ENCODE data around the gene PSMD3. TPM values are rescaled to one million over a fixed set of nuclear protein-coding genes. Genes with fewer than 3 reads are reported as not detected.

The PSMD3 gene
- total RNA-seq, 3 donors from 2014 or later = 276 to 288 (median 280) TPM

DNA sequence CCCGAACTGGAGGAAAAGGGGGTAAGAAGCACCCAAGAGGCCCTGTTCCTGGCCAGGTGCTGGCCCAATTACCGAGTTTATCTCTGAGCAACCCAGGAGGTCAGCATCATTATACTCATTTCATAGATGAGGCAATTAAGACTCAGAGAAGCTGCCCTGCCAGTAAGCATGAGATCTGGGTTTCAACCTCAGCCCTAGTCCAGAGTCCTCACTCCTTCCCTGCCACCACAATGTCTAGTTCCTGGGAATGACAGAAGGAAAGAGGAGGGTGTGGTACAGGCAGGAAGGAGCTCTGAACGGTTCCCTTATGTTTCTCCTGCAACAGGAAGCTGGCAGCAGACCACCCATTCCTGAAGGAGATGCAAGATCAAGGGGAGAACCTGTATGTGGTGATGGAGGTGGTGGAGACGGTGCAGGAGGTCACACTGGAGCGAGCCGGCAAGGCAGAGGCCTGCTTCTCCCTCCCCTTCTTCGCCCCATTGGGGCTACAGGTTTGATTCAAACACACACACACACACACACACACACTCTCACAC lies 10.4 kb upstream of the PSMD3 start:
- Mint-ChIP-seq H3K36me3 (ENCODE audit: insufficient read depth) (no peaks in the 10 kb centered on the region), H3K9me3 (no peaks in the 10 kb centered on the region), H3K4me1 (ENCODE audit: low read depth) (peaks cover 5% of the 10 kb centered on the region), H3K27me3 (ENCODE audit: low read depth) (peaks cover 15% of the 10 kb centered on the region), H3K4me3 (no peak overlapping the region)
- no peak for DNase-seq
- ATAC-seq = no peak

DNA sequence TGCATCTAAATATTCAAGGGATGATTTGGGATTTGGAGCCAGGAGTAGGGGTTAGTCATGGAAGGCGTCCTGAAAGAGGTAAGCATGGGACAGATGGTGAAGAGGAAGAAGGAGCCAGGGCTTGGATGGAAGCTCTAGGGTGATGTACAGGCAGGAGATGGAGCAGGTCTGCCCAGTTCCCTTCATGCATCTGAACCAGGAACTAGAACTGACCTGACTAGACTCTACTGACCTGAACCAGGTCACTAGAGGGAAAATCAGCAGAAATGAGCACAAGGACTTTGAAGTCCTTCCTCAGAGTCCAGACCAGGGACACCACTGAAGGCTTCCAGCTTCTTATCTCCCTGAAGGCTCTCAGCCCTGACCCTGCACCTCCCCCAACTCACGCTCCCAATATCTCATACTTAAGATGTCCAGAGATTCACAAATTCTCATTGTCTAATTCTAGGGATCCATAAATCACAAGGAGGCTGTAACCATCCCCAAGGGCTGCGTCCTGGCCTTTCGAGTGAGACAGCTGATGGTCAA lies 9.5 kb upstream of the PSMD3 start:
- DNase-seq (no peak), ATAC-seq (no peak)
- Mint-ChIP-seq H3K4me1 (ENCODE audit: low read depth) (peaks cover 5% of the 10 kb centered on the region), H3K27me3 (ENCODE audit: low read depth) (peaks cover 15% of the 10 kb centered on the region), H3K4me3 (no peak overlapping the region), H3K9me3 (no peaks in the 10 kb centered on the region), H3K36me3 (ENCODE audit: insufficient read depth) (no peaks in the 10 kb centered on the region)

DNA sequence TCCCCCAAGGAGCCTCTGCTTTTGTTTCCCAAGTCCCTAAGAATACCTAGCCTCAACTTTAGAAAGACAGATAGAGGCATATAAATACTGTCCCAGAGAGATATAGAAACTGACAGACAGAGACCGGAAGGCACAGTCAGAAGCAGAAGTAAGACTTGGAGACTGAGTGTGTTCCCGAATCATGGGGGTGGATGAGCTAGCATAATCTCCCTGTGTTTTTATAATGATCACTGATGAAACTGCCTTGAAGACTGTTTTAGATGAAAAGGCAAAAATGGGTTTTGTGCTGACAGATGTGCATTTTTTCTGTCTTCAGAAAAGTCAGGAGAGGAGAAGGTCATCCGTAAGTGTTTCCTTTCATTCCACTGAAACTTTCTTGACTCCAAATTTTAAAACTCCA lies 8.3 kb upstream of the PSMD3 start:
- Mint-ChIP-seq H3K27me3 (ENCODE audit: low read depth) (peaks cover 14% of the 10 kb centered on the region), H3K4me3 (no peak overlapping the region), H3K9me3 (no peaks in the 10 kb centered on the region), H3K4me1 (ENCODE audit: low read depth) (peaks cover under 1% of the 10 kb centered on the region), H3K36me3 (ENCODE audit: insufficient read depth) (no peaks in the 10 kb centered on the region)
- DNase-seq = no peak
- ATAC-seq = no peak

DNA sequence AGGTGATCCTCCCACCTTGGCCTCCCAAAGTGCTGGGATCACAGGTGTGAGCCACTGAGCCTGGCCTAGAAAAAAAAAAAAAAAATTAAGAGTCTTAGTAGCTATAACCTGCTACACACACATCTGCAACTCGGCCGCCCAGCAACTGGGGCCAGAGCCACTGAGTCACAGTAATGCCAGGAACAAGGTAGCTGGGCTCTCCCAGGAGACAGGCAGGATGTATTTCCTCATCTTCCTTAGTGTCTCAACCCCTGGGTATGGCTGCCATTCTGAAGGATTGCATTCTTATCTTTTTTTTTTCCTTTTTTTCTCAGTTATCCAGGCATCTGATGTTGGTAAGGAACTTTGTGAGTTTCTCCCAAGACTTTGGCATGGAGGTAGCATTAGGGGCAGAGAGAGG lies 7.1 kb upstream of the PSMD3 start:
- no peak for ATAC-seq

GRCh38 chr17:39974433-39974832 lies 6.2 kb upstream of the PSMD3 start:
- Mint-ChIP-seq H3K9me3 (no peaks in the 10 kb centered on the region), H3K27me3 (ENCODE audit: low read depth) (peaks cover 13% of the 10 kb centered on the region), H3K4me3 (no peak overlapping the region), H3K36me3 (ENCODE audit: insufficient read depth) (no peaks in the 10 kb centered on the region), H3K4me1 (ENCODE audit: low read depth) (peaks cover 4% of the 10 kb centered on the region)
- no peak for DNase-seq
- ATAC-seq = no peak

More for the DNA sequence above, 7.1 kb upstream of the PSMD3 start:
- H3K4me1 Mint-ChIP-seq (ENCODE audit: low read depth) = no peaks in the 10 kb centered on the region
- no peak for DNase-seq
- peaks cover 13% of the 10 kb centered on the region for H3K27me3 Mint-ChIP-seq (ENCODE audit: low read depth)
- no peak overlapping the region for H3K4me3 Mint-ChIP-seq
- no peaks in the 10 kb centered on the region for H3K9me3 Mint-ChIP-seq
- no peaks in the 10 kb centered on the region for H3K36me3 Mint-ChIP-seq (ENCODE audit: insufficient read depth)

DNA sequence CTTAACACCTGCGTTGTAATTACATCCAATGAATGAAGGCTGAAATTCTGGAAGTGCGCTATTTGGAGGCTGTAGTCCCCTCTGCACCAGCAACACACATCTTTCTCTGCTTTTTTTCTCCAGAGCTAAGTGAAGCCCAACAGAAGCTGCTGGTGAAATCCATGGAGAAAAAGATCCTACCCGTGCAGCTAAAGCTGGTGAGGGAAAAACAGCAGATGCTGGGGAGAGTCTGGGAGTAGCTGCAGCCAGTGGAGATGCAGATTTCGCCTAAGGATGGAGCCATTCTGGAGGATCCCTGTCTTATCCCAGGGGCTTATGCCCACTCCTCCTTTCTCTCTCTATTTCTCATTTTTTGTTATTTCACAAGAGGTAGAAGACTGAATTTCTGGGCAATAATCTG lies 4.8 kb upstream of the PSMD3 start:
- peaks cover 10% of the 10 kb centered on the region for H3K27me3 Mint-ChIP-seq (ENCODE audit: low read depth)
- H3K4me1 Mint-ChIP-seq (ENCODE audit: low read depth) = peaks cover 9% of the 10 kb centered on the region
- H3K36me3 Mint-ChIP-seq (ENCODE audit: insufficient read depth) = no peaks in the 10 kb centered on the region
- no peak overlapping the region for H3K4me3 Mint-ChIP-seq
- no peak for DNase-seq
- ATAC-seq = no peak
- no peaks in the 10 kb centered on the region for H3K9me3 Mint-ChIP-seq

DNA sequence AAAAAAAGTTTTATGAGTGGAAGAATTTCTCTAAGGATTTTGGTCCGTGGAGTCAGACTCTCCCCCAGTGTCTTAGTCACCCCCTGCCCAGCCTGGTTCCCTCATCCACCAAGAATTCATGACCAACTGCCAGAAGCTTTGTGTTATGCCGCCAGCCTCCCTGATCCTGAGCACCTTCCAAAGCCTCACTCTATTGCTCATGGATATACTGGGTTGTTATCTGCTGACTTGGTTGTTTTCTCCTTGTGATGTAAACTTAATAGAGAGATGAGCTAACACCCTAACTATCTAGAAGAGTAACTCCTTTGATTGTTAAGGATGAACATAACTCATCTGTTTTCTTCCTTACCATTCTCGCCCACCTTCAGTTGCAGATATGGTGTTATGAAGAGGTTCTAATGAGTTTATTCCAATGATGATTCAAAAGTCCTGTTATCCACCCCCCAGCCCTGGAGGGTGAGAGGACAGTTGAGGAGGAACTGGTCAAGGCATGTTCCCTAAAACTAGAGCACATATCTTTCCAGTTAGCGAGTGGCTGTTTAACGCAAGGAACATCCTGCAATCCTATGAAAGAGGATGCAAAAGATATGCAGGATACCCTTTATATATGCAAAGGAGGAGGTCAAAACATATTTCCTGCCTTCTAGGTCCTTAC lies 1.5 kb upstream of the PSMD3 start:
- ATAC-seq = no peak
- H3K27me3 Mint-ChIP-seq (ENCODE audit: low read depth) = no peaks in the 10 kb centered on the region

DNA sequence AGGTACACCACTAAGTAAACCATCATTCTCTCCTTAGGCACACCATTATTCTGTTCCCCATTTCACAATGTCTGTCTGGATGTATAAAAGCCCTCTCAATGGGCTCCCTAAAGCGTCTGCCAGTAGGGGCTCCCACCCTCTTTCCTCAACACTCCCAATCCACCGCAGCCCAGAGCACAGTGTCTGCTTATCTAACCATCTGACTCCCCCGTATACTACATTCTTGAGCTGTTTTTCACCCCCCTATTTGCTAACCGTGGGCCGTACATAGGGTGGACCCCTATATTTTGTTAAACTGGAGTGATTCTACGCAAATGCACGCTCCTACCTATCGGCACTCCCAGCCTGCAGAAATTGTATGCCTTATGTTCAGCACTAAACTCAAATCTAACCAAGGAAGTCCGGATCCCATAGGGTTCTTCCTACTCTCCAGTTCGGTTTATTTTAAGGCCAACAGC lies 685 bp upstream of the PSMD3 start:
- Mint-ChIP-seq H3K9me3 (no peaks in the 10 kb centered on the region), H3K4me3 (peak overlapping the region; percentile 95), H3K4me1 (ENCODE audit: low read depth) (peaks cover 29% of the 10 kb centered on the region), H3K27me3 (ENCODE audit: low read depth) (no peaks in the 10 kb centered on the region), H3K36me3 (ENCODE audit: insufficient read depth) (peaks cover 20% of the 10 kb centered on the region)
- ATAC-seq (peak; percentile 8 to 13), DNase-seq (no peak)

More for the DNA sequence above, 1.5 kb upstream of the PSMD3 start:
- Mint-ChIP-seq H3K4me1 (ENCODE audit: low read depth) (peaks cover 29% of the 10 kb centered on the region), H3K36me3 (ENCODE audit: insufficient read depth) (peaks cover 12% of the 10 kb centered on the region), H3K9me3 (no peaks in the 10 kb centered on the region), H3K4me3 (peak overlapping the region; percentile 11)
- no peak for DNase-seq

DNA sequence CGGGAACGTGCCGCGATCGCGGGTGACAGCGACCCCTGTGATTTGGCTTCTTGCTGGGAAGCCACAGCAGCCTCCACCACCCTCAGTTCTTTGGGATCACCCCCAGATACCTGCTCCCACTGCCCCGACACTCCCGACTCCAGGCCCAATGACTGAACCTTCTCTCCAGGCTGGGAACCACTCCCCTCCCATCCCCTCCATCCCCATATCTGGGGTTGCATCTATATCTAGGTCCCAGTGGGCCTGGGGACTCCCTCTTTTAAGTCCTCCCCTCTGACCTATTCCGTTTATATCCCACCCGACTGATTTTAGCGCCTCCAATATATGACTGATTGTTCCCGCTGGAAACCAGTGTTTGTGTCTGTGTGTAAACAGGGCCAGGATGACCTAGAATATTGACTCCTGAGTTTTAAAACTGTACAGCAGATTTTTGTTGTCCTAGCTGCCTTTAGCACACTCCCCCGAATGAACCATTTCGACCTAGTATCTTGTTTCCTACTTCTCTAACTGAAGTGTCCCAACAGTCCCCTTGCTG lies 667 bp downstream of the PSMD3 start:
- Mint-ChIP-seq H3K4me1 (ENCODE audit: low read depth) (peaks cover 29% of the 10 kb centered on the region), H3K4me3 (peak overlapping the region; percentile 95), H3K27me3 (ENCODE audit: low read depth) (no peaks in the 10 kb centered on the region), H3K36me3 (ENCODE audit: insufficient read depth) (peaks cover 28% of the 10 kb centered on the region), H3K9me3 (no peaks in the 10 kb centered on the region)
- DNase-seq = no peak
- ATAC-seq = no peak

DNA sequence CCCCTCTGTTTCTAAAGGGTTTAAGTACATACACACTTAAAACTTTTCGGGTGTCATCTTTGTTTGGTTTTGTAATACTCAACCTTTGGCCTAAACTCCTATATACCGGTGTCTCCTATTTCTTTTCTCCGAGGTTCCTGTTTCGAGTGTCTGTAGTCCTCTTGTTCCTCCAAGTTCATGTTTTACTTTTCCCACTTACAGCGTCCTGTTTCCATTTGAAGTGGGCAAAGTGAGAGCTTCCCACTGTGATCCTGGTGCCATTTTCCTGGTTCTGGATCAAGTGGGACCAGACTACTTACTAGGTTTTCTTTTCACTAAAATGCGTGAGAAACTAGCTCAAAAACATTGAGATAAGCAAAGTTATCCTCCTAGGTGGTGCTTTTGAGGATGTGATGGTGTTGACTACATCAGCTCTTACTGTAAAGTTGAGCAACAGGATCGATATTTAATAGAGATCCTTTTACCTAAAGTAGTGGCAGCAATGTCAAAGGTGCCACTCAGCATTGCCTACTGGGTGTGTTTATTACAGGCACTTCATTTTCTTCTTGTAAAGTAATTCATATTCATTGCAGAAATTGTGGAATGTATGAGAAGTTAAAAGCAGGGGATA lies 1.3 kb downstream of the PSMD3 start:
- DNase-seq = no peak
- H3K27me3 Mint-ChIP-seq (ENCODE audit: low read depth) = no peaks in the 10 kb centered on the region
- peak overlapping the region; percentile 95 for H3K4me3 Mint-ChIP-seq
- H3K9me3 Mint-ChIP-seq = no peaks in the 10 kb centered on the region
- ATAC-seq = no peak
- peaks cover 29% of the 10 kb centered on the region for H3K4me1 Mint-ChIP-seq (ENCODE audit: low read depth)
- peaks cover 32% of the 10 kb centered on the region for H3K36me3 Mint-ChIP-seq (ENCODE audit: insufficient read depth)

- no peak for ATAC-seq
- Mint-ChIP-seq H3K4me3 (no peak overlapping the region), H3K9me3 (no peaks in the 10 kb centered on the region), H3K36me3 (ENCODE audit: insufficient read depth) (peaks cover 64% of the 10 kb centered on the region), H3K27me3 (ENCODE audit: low read depth) (no peaks in the 10 kb centered on the region), H3K4me1 (ENCODE audit: low read depth) (peaks cover 4% of the 10 kb centered on the region)
- DNase-seq = no peak
Measured at GRCh38 chr17:39988206-39988810, 7.7 kb downstream of the PSMD3 start.

- Mint-ChIP-seq H3K36me3 (ENCODE audit: insufficient read depth) (peaks cover 54% of the 10 kb centered on the region), H3K9me3 (no peaks in the 10 kb centered on the region), H3K4me1 (ENCODE audit: low read depth) (no peaks in the 10 kb centered on the region), H3K4me3 (no peak overlapping the region), H3K27me3 (ENCODE audit: low read depth) (no peaks in the 10 kb centered on the region)
- DNase-seq (no peak), ATAC-seq (no peak)
Measured at GRCh38 chr17:39994448-39994847, 13.8 kb downstream of the PSMD3 start.

GRCh38 chr17:39995438-39995837 lies 14.8 kb downstream of the PSMD3 start:
- no peak for ATAC-seq
- Mint-ChIP-seq H3K27me3 (ENCODE audit: low read depth) (no peaks in the 10 kb centered on the region), H3K4me1 (ENCODE audit: low read depth) (no peaks in the 10 kb centered on the region), H3K4me3 (no peak overlapping the region), H3K9me3 (no peaks in the 10 kb centered on the region), H3K36me3 (ENCODE audit: insufficient read depth) (peaks cover 50% of the 10 kb centered on the region)
- DNase-seq = no peak

- H3K27me3 Mint-ChIP-seq (ENCODE audit: low read depth) = no peaks in the 10 kb centered on the region
- DNase-seq (no peak), ATAC-seq (no peak)
- no peak overlapping the region for H3K4me3 Mint-ChIP-seq
- H3K9me3 Mint-ChIP-seq = no peaks in the 10 kb centered on the region
- no peaks in the 10 kb centered on the region for H3K4me1 Mint-ChIP-seq (ENCODE audit: low read depth)
- peaks cover 44% of the 10 kb centered on the region for H3K36me3 Mint-ChIP-seq (ENCODE audit: insufficient read depth)
Measured at GRCh38 chr17:39996162-39996561, 15.6 kb downstream of the PSMD3 start.
